GM21786 (cell line): Measurements from ENCODE around the gene OLA1.

ENCODE experiments used
- ATAC-seq: cut with Tn5 transposase; IDR thresholded peaks from one replicate; pipeline ENCODE4 v1.9.1; 2021; ENCODE audit not compliant: unreplicated experiment

Gene OLA1

DNA sequence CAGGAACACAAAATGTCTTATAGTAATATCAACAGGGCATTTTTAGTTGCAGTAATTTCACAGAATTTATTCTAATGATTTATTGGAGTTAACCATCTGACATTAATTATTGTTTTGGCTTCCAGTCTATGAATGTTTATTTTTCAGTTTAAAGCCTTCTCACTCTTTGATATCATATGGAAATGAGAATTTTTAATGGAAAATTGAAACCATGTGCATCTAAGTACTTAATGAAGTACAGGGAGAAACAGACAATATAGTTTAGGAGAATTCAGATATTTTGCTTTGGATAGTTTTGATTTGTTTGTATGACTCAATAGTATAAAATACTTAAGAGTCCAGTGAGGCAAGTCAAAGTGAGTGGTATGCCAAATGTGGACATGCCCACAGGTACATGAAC is 126.1 kb downstream of the OLA1 start:
- ATAC-seq, result no peak

DNA sequence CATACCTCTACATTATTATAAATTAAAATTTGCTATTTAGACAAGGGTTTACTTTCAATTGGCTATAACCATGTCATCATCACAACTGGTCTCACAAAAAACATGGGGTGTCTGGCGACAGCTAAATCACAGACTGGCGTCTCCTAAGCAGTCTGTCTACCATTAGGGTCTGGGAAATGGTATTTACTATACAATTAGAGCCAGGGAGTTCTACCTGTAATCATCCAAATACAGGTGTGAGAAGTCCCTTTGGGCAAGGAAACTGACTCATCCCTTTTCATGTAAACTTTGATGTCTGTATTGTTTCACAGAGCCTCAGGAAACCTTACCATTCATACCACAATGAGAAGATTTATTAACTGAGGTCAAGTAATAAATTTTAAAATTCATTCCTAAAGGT is 126.7 kb downstream of the OLA1 start:
- no peak for ATAC-seq

GRCh38 chr2:174121175-174121574 is 127.2 kb downstream of the OLA1 start:
- no peak for ATAC-seq

DNA sequence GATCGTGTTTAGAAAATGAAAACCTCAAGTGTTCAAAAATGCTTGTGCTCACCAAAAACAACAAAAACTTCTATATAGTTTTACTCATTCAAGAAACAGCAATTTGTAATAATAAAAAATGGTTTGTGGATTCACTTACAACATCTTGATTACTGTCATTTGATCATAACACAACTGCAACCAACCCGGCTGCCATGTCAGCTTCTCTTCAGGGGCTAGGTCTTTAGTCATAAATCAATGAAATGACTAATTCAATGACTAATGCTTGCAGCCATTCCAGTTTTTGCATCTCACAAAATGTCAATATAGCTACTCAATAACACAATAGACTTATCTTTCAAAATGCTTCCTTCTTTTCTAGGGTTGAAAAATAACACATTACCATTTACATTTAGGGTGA is 128.0 kb downstream of the OLA1 start:
- no peak for ATAC-seq

DNA sequence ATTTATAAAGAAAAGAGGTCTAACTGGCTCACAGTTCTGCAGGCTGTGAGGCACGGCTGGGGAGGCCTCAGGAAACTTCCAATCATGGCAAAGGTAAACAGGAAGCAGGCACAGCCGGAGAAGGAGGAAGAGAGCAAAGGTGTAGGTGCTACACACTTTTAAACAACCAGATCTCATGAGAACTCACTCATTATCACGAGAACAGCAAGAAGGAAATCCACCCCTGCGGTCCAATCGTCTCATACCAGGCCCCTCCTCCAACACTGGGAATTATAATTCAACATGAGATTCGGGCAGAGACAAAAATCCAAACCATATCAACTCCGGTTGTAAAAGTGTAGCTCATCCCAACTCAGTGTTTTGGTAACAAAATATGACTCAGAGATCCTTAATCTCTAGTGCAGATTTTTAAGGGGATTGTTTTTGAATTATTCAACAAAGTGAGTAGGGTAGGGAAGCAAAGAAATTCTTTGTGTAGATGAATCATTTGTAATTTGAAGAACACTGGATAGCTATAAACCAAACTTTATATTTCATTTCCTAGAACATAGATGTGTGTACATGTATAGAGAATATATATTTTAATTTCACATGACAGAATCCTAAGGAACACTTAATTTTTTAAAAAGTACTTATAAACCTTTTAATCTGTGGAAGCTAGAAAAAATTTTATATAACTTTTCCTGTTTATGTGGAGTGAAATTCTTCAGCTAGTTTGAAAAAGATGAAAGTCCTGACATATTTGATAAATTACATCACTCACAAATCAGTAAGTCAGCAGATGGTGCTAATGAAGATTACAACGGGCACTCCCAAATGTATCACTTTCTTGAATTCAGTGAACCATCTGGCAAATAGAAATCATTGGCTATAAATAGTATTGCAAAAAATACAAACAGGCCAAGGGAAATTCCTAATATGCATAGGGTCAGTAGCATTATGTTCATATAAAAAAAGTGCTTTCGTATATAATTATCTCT is 130.1 kb downstream of the OLA1 start:
- no peak for ATAC-seq

DNA sequence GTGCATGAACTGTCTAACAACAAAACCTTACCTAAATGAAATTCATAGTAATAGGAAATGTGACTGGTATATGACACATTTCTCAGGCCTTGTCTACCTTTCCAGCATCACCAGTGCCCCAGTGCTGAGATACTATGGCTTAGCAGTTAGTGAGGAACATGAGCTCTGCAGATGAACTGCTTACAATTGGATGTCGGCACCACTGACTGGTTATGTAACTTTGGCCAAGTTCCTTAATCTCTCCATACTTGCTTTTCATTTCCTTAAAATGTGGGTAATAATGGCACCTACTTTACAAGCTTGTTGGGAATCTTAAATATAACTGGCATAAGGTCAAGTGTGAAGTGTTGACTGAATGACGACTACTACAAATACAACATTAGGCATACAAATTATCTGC is 136.3 kb downstream of the OLA1 start:
- ATAC-seq, result no peak

GRCh38 chr2:174108579-174108978 is 139.8 kb downstream of the OLA1 start:
- no peak for ATAC-seq

- no peak for ATAC-seq
Observed at GRCh38 chr2:174106736-174107135, 141.6 kb downstream of the OLA1 start.

DNA sequence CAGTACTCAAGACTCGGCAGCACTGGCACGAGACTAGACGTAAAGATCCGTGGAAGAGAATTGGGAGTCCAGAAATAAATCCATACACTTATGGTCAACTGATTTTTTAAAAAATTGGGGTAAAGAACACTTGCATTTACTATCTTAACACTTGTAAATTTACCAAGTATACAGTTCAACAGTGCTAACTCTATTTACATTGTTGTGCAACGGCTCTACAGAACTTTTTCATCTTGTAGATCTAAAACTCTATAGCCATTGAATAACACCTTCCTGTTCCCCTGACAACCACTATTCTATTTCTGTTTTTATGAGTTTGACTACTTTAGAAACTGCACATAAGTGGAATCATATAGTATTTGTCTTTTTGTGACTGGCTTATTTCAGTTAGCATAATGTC is 153.8 kb downstream of the OLA1 start:
- ATAC-seq, result no peak

DNA sequence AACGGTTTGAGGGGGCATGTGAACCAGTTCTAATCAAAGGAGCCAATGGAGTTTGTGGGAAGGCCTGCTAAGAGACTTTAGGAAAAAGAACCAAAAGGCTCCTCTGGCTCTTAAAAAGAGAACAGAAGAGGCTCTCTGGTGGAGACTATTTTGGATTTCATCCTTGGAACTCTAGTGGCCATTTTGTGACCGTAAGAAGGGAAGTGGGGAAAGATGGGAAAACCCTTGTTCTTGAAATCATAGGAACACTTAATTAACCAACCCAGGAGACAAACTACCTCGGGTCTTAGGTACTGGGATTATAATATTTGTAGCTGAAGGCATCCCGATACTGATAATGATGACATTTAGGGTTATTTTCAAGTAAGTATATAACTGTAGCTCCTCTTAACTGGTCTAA is 157.9 kb downstream of the OLA1 start:
- ATAC-seq, result no peak

DNA sequence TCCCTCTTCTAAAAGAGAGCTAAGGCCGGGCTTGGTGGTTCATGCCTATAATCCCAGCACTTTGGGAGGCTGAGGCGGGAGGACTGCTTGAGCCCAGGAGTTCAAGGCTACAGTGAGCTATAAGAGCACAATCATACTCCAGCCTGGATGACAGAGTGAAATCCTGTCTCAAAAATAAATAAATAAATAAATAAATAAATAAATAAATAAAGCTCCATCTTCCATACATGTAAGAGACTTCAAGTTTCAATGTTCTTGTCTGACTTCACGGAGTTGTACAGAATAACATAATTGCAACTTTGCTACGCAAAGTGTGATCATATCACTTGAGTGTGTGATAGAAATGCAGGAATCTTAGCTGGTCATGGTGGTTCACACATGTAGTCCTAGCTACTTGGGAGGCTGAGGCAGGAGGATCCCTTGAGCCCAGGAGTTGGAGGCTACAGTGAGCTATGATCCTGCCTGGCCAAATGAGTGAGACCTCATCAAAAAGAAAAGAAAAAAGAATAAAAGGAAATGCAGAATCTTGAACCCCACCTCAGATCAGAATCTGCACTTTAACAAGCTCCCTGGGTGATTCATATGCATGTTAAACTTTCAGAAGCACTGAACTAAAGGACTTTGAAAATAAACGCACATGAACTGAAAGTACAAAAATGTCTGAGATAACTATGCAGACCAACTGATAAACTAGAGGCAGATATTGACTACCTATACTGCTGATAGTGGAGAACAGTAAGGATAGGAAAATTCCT is 159.4 kb downstream of the OLA1 start:
- no peak for ATAC-seq

DNA sequence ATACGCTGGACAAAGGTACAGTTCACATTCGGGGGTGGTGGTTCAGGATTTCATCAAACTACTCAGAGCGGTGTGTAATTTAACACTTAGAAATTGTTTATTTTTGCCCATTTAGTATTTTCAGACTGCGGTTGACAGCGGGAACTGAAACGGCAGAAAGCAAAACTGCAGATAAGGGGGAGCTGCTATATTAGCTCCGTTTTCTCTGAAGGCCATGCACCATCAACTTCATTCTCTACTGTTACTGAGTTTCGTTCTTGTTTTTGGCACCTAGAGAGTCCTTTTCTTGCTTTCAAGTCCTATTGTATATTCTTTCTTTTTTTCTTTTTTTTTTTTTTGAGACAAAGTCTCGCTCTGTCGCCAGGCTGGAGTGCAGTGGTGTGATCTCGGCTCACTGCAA is 161.6 kb downstream of the OLA1 start:
- no peak for ATAC-seq

GRCh38 chr2:174085781-174086180 is 162.6 kb downstream of the OLA1 start:
- no peak for ATAC-seq

DNA sequence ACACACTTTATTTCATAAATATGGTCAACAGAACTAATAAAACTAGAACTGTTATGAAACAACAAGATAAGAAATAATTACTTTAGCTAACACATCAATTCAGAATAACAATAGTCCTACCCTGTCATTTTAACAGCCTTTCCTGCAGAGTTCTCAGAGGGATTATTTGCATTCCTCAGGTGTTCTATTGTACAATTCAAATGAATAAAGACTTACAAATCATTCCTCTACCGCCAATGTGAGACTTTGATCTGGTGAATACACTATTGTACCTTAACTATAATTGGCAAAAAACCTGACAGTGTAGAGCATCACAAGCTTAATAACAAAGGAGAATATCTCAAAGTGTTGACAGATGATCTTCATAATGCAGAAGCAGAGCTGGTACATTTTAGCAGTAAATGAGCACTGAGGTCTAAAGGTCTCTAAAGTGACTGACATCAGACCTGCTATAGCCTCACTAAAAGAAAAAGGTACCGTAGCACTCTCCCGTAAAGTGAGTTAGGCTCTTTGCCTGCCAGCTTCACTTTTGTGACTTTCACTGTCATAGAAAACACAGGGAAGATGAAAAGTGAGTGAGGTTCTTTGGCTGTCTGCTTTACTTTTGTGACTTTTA is 164.4 kb downstream of the OLA1 start:
- ATAC-seq, result no peak

DNA sequence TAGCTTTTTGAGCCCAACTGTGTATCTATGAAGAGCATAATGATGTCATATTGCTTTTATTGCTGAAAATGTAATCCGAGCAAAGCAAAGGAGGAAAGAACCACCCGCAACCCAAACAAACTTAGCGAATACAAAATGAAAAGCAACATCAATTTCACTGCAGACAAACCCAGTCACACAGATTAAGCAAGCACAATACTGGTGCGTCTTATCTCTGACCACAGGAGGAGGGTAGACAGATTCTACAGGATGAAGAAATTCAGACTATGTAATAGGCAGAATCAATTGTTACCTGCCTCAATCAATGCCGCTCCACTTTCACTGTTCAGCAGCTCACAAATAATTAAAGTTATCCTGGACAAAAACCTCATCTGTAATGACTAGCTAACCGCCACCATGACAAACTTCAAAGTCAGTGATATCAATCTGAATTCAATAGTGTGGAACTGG is 167.6 kb downstream of the OLA1 start:
- ATAC-seq, result no peak

- no peak for ATAC-seq
Observed at GRCh38 chr2:174078275-174078674, 170.1 kb downstream of the OLA1 start.

DNA sequence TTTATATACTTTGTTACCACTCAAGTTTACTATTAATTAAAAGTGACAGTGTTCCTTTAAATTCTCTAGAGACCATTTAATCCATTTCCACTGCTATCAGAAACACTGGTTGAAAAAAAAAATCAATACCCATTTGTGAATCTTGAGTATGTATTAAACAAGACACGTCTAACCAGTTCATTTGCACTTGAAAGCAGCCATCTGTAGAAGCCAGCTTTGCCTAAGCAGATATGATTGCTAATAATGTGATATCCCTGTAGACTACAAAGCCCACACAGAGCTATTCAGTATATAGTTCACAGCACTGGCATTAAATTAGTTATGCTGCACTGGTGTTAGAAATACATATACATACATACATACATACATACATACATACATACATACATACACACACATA is 171.4 kb downstream of the OLA1 start:
- no peak for ATAC-seq

GRCh38 chr2:174076040-174076439 is 172.3 kb downstream of the OLA1 start:
- no peak for ATAC-seq

GRCh38 chr2:174074831-174075230 is 173.5 kb downstream of the OLA1 start:
- no peak for ATAC-seq

DNA sequence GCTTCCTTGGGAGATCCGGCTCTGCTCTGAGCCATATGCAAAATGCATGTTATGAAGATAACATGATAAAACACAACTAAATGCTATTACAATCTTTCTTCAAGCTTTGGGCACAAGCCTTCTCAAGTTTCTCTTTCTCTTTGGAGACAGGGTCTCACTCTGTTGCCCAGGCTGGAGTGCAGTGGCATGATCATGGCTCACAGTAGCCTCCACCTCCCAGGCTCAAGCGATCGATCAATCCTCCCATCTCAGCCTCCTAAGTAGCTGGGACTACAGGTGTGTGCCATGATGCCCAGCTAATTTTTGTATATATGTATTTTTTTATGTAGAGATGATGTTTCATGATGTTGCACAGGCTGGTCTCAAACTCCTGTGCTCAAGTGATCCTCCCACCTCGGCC is 175.5 kb downstream of the OLA1 start:
- ATAC-seq, result no peak

GRCh38 chr2:174072069-174072468 is 176.3 kb downstream of the OLA1 start:
- ATAC-seq, result no peak

DNA sequence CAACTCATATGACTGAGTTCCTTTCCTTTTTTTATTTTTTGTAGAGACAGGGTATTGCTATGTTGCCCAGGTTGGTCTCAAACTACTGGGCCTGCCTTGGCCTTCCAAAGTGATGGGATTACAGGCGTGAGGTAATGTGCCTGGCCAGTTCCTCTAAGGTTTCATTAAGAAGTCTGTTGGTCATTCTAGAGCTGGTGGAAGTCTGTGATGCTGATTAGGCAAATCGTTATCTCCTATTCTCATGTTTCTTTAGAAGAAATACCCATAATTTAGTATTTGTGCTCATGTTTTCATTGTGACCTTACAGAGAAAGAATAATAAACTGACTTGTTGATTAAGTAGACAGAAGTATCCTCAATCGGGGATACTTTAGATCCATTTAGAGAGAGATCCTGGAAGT is 177.0 kb downstream of the OLA1 start:
- no peak for ATAC-seq
